ENCODE data around the gene ANKRD61.
"Not testable (repeated sequence)": the region's sequence is repeated elsewhere in the genome, so short reads cannot be mapped to it uniquely, and the experiment has no call there.

Gene ANKRD61

GRCh38 chr7:6030988-6031387 is at the start of gene ANKRD61:
TSS of gene ANKRD61 (plus strand) at chr7:6031376. CDS start at chr7:6031376, 0 bp downstream.
- Histone ChIP-seq H3K4me3 (ENCODE audit: low read depth, low read length) (no peak within 1 kb of the TSS), H3K36me3 (ENCODE audit: control insufficient read depth, insufficient read depth, low read length) (peaks cover 50% of the 10 kb centered on the region), H3K9ac (ENCODE audit: low read depth, low read length) (no peak within 1 kb of the TSS), H3K9me3 (ENCODE audit: control insufficient read depth, insufficient read depth, low read length) (no peaks in the 10 kb centered on the region), H3K27me3 (ENCODE audit: control insufficient read depth, insufficient read depth, low read length) (no peaks in the 10 kb centered on the region), H3K4me1 (ENCODE audit: control insufficient read depth, insufficient read depth, low read length) (no peaks in the 10 kb centered on the region)

GRCh38 chr7:5987061-5987460 is 44.1 kb upstream of the ANKRD61 start:
- not testable (repeated sequence) for H3K9ac ChIP-seq (ENCODE audit: low read depth, low read length); H3K9me3 ChIP-seq (ENCODE audit: control insufficient read depth, insufficient read depth, low read length); H3K4me1 ChIP-seq (ENCODE audit: control insufficient read depth, insufficient read depth, low read length); H3K36me3 ChIP-seq (ENCODE audit: control insufficient read depth, insufficient read depth, low read length); H3K4me3 ChIP-seq (ENCODE audit: low read depth, low read length); H3K27me3 ChIP-seq (ENCODE audit: control insufficient read depth, insufficient read depth, low read length)

- no peaks in the 10 kb centered on the region for H3K9me3 ChIP-seq (ENCODE audit: control insufficient read depth, insufficient read depth, low read length)
- no peak overlapping the region for H3K4me3 ChIP-seq (ENCODE audit: low read depth, low read length)
- no peaks in the 10 kb centered on the region for H3K4me1 ChIP-seq (ENCODE audit: control insufficient read depth, insufficient read depth, low read length)
- peaks cover 7% of the 10 kb centered on the region for H3K36me3 ChIP-seq (ENCODE audit: control insufficient read depth, insufficient read depth, low read length)
- no peak overlapping the region for H3K9ac ChIP-seq (ENCODE audit: low read depth, low read length)
- H3K27me3 ChIP-seq (ENCODE audit: control insufficient read depth, insufficient read depth, low read length), result no peaks in the 10 kb centered on the region
Measured at GRCh38 chr7:5997210-5997808, 33.9 kb upstream of the ANKRD61 start.

GRCh38 chr7:6007386-6007785 is 23.8 kb upstream of the ANKRD61 start:
- no peaks in the 10 kb centered on the region for H3K9me3 ChIP-seq (ENCODE audit: control insufficient read depth, insufficient read depth, low read length)
- no peaks in the 10 kb centered on the region for H3K27me3 ChIP-seq (ENCODE audit: control insufficient read depth, insufficient read depth, low read length)
- no peak overlapping the region for H3K4me3 ChIP-seq (ENCODE audit: low read depth, low read length)
- peaks cover 6% of the 10 kb centered on the region for H3K36me3 ChIP-seq (ENCODE audit: control insufficient read depth, insufficient read depth, low read length)
- H3K9ac ChIP-seq (ENCODE audit: low read depth, low read length), result no peak overlapping the region
- no peaks in the 10 kb centered on the region for H3K4me1 ChIP-seq (ENCODE audit: control insufficient read depth, insufficient read depth, low read length)

- not testable (repeated sequence) for H3K36me3 ChIP-seq (ENCODE audit: control insufficient read depth, insufficient read depth, low read length); H3K27me3 ChIP-seq (ENCODE audit: control insufficient read depth, insufficient read depth, low read length); H3K4me1 ChIP-seq (ENCODE audit: control insufficient read depth, insufficient read depth, low read length); H3K9me3 ChIP-seq (ENCODE audit: control insufficient read depth, insufficient read depth, low read length)
- Histone ChIP-seq H3K4me3 (ENCODE audit: low read depth, low read length) (peak overlapping the region; percentile 85), H3K9ac (ENCODE audit: low read depth, low read length) (peak overlapping the region; percentile 91)
Measured at GRCh38 chr7:6007835-6008590, 23.2 kb upstream of the ANKRD61 start.

GRCh38 chr7:6008668-6009611 is 22.2 kb upstream of the ANKRD61 start, which contains the start of the genes AIMP2 and PMS2:
TSS of gene AIMP2 (plus strand) at chr7:6009272. CDS start at chr7:6009364, 92 bp downstream.
TSS of gene PMS2 (minus strand) at chr7:6009049. CDS start at chr7:6009019, 30 bp downstream.
- Histone ChIP-seq H3K9ac (ENCODE audit: low read depth, low read length) (peak within 1 kb of the TSS; percentile 91), H3K9me3 (ENCODE audit: control insufficient read depth, insufficient read depth, low read length) (no peaks in the 10 kb centered on the region), H3K36me3 (ENCODE audit: control insufficient read depth, insufficient read depth, low read length) (peaks cover 9% of the 10 kb centered on the region), H3K4me3 (ENCODE audit: low read depth, low read length) (peak within 1 kb of the TSS; percentile 85), H3K27me3 (ENCODE audit: control insufficient read depth, insufficient read depth, low read length) (no peaks in the 10 kb centered on the region), H3K4me1 (ENCODE audit: control insufficient read depth, insufficient read depth, low read length) (no peaks in the 10 kb centered on the region)

- not testable (repeated sequence) for H3K9ac ChIP-seq (ENCODE audit: low read depth, low read length)
Measured at GRCh38 chr7:6010370-6010769, 20.8 kb upstream of the ANKRD61 start.

GRCh38 chr7:6011541-6011940 is 19.6 kb upstream of the ANKRD61 start:
- Histone ChIP-seq H3K4me3 (ENCODE audit: low read depth, low read length) (no peak overlapping the region), H3K9me3 (ENCODE audit: control insufficient read depth, insufficient read depth, low read length) (no peaks in the 10 kb centered on the region), H3K36me3 (ENCODE audit: control insufficient read depth, insufficient read depth, low read length) (peaks cover 16% of the 10 kb centered on the region), H3K27me3 (ENCODE audit: control insufficient read depth, insufficient read depth, low read length) (no peaks in the 10 kb centered on the region), H3K9ac (ENCODE audit: low read depth, low read length) (no peak overlapping the region), H3K4me1 (ENCODE audit: control insufficient read depth, insufficient read depth, low read length) (no peaks in the 10 kb centered on the region)

More at GRCh38 chr7:6010370-6010769, 20.8 kb upstream of the ANKRD61 start:
- H3K9me3 ChIP-seq (ENCODE audit: control insufficient read depth, insufficient read depth, low read length); H3K4me1 ChIP-seq (ENCODE audit: control insufficient read depth, insufficient read depth, low read length); H3K27me3 ChIP-seq (ENCODE audit: control insufficient read depth, insufficient read depth, low read length); H3K36me3 ChIP-seq (ENCODE audit: control insufficient read depth, insufficient read depth, low read length): not testable (repeated sequence)
- peak overlapping the region; percentile 85 for H3K4me3 ChIP-seq (ENCODE audit: low read depth, low read length)

GRCh38 chr7:6012355-6013104 is 18.6 kb upstream of the ANKRD61 start:
- Histone ChIP-seq H3K4me1 (ENCODE audit: control insufficient read depth, insufficient read depth, low read length) (no peaks in the 10 kb centered on the region), H3K9ac (ENCODE audit: low read depth, low read length) (no peak overlapping the region), H3K36me3 (ENCODE audit: control insufficient read depth, insufficient read depth, low read length) (peaks cover 21% of the 10 kb centered on the region), H3K9me3 (ENCODE audit: control insufficient read depth, insufficient read depth, low read length) (no peaks in the 10 kb centered on the region), H3K27me3 (ENCODE audit: control insufficient read depth, insufficient read depth, low read length) (no peaks in the 10 kb centered on the region), H3K4me3 (ENCODE audit: low read depth, low read length) (no peak overlapping the region)

GRCh38 chr7:6015917-6016652 is 15.1 kb upstream of the ANKRD61 start:
- Histone ChIP-seq H3K9me3 (ENCODE audit: control insufficient read depth, insufficient read depth, low read length) (no peaks in the 10 kb centered on the region), H3K9ac (ENCODE audit: low read depth, low read length) (no peak overlapping the region), H3K4me3 (ENCODE audit: low read depth, low read length) (no peak overlapping the region), H3K4me1 (ENCODE audit: control insufficient read depth, insufficient read depth, low read length) (no peaks in the 10 kb centered on the region), H3K36me3 (ENCODE audit: control insufficient read depth, insufficient read depth, low read length) (peaks cover 34% of the 10 kb centered on the region), H3K27me3 (ENCODE audit: control insufficient read depth, insufficient read depth, low read length) (no peaks in the 10 kb centered on the region)

GRCh38 chr7:6016653-6016966 is 14.6 kb upstream of the ANKRD61 start:
- peaks cover 35% of the 10 kb centered on the region for H3K36me3 ChIP-seq (ENCODE audit: control insufficient read depth, insufficient read depth, low read length)
- no peaks in the 10 kb centered on the region for H3K9me3 ChIP-seq (ENCODE audit: control insufficient read depth, insufficient read depth, low read length)
- no peaks in the 10 kb centered on the region for H3K27me3 ChIP-seq (ENCODE audit: control insufficient read depth, insufficient read depth, low read length)
- H3K4me1 ChIP-seq (ENCODE audit: control insufficient read depth, insufficient read depth, low read length), result no peaks in the 10 kb centered on the region
- no peak overlapping the region for H3K4me3 ChIP-seq (ENCODE audit: low read depth, low read length)
- H3K9ac ChIP-seq (ENCODE audit: low read depth, low read length), result no peak overlapping the region

All from iPS-15b (cell line).